Activated T-cell treated with anti-CD3 and anti-CD28 coated beads, Interleukin-2, amount 50 U/mL, for 1 hour (primary cell): Measurements from ENCODE around the gene APOF.
A peak's percentile ranks its signal among the peaks of the same experiment; 100 is the strongest.
"Not testable (repeated sequence)": the region's sequence is repeated elsewhere in the genome, so short reads cannot be mapped to it uniquely, and the experiment has no call there.

ENCODE experiments used
- DNase-seq: peaks from one replicate; pipeline ENCODE4 v3.0.0-alpha.2; 2020

The APOF gene

DNA sequence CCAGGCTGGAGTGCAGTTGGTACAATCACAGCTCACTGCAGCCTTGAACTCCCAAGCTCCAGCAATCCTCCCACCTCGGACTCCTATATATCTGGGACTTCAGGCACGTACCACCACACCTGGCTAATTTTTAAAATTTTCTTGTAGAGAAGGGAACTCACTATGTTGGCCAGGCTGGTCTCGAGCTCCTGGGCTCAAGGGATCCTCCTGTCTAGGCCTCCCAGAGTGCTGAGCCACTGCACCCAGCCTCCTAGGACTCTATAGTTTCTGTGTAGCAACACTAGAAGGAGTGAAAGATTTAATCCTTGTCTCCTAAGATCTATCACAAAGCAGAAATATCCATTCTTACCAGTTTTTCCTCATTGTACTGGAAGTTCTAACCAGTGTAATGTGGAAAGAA lies 4.3 kb upstream of the APOF start:
- DNase-seq, result no peak

DNA sequence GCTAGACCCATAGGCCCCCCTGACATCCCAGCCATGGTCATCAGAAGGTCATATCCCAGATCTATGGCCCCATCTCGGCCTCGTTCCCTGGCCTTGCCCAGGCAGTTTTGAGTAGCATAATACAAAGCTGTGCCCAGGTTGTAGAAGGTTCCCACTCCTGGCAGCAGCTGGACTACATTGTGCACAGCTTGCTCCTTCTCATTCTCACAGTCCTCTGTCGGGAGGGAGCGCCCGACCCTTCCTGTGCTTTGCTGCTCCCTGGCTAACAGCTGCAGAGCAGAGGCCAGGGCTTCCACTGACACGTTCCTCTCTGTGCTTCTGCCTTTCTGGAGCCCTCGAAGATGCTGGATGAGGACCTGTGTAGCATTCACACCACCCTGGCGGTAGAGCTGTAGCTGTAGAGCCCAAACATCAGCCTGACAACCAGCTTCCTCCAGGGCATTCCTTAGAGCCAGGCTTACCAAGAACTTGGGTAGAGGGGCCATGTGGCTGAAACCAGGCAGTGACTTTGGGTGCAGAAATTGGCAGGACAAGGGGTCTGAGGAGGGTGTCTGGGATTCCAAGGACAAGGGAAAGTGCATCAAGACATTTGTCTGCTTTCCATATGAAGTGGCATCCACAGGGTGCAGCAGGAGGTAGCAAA lies 1.0 kb downstream of the APOF start:
- no peak for DNase-seq

DNA sequence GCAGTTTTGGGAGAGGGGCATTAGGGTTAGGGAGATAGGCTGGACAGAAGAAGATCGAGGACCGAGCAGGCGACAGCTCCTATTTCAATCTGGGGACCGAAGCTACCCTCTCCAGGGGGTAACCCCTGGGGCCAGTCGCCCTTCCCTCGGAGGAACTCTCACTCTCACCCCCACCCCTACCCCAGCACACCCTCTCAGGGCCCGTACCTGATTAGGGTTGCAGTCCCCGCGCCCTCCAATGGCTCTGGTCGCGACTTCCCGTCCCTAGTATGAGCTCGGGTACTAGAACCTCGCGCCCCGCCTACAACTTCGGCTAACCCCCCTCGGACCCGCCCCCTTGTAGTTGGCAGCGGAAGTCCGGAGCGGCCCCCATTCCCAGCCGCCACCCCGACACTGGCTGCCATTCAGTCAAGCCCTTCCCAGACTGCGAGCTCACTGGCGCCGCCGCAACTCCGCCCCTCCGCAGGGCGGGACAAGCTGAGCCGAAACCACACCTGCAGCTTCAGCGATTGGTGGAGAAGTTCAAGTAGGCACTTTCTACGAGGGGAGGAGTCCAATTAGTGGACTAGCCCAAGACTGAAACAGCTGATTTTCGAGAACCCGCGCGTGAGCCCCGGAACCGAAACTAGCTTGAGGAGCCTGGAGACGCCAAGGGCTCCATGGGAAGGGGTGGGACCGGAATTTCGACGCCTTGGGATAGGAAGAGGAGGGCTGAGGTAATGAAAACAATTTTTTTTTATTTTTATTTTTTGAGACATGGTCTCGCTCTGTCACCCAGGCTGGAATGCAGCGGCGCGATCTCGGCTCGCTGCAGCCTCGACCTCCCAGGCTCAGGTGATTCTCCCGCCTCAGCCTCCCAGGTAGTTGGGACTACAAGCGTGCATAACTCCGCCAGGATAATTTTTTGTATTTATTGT lies 2.5 kb downstream of the APOF start, which contains the start of gene STAT2:
STAT2 (minus strand) TSS at position 257 of the 917 bp plus-strand sequence. CDS start 3,536 bp downstream, outside the sequence.
- peak; percentile 99 for DNase-seq

DNA sequence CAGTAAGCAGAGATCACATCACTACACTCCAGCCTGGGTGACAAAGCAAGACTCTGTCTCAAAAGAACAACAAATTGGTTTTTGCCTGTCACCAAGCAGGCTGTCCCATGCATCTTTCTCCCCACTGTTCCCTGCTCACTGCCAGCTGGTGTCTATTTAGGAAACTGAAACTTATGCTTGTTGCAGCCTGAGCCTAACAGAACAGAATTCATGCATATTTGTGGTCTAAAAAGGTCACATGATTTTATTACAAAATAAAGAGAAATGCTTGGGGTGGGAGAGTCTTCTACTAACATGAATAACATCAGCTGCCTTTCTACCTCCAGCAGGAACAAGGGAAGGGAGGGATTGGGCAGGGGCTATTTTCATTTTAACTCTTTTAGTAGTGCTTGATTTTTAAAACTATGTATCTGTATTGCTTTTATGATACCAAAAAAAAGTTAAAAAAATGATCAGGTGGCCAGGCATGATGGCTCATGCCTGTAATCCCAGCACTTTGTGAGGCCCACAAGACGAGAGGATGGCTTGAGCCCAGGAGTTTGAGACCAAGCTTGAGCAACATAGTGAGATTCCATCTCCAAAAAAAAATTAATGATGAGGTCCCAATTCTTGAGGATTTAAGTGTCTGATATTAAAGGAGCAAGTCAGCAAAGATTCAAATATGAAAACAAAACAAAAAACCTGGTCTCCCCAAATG lies 3.7 kb downstream of the APOF start:
- no peak for DNase-seq

DNA sequence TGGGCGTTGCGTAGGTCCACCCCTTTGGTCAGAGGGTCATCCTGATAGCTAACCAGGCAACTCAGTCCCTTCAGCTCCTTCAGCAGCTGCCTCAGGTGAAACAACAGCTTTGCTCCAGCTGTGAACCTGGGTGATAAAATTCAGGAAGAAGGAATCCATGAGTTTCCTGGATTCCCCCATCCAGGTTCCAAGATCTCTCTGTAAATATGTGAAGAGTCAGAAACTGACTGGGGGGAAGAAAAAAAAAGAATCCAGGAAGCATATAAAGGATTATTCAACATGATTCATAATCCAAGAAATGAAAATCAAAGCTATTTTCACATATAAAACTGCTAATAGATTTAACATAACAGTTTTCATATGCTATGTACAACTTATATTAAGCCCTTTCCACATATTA lies 11.3 kb downstream of the APOF start:
- no peak for DNase-seq

DNA sequence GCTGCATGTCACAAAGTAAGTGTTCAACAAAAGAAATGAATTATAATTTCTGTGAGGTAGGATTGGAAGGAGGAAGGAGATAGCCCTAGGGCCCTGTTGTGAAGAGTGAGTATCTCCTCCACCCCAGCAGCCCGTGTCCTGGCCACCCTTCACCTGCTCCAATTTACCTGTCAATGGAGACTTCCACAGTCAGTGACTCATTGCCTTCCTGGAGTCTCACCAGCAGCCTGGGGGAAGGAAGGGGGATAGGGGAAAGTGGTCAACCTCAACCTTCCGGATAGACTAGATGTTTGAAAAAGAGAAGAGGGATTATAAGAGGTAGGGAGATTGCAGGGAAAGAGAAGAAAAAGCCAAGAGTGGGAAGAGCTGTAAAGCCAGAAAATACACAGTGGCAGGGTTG lies 12.0 kb downstream of the APOF start:
- DNase-seq, result no peak

DNA sequence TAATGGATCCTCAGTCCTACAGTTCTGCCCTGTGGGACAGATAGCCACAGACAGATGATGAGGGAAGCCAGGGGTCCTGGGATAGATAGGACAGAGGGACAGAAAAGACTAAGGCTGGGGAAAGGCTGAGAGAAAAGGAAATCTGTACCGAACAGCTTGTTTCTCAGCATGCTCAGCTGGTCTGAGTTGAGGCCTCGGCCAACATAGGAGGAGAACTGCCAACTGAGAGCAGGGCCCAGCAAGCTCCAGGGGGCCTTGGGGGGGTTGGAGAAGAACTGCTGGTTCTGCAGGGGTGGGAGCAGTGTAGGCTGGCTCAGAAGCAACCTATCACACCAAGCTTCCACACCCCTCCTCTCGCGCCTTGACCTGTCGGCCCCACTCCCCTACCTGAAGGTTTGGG lies 13.9 kb downstream of the APOF start:
- no peak for DNase-seq

DNA sequence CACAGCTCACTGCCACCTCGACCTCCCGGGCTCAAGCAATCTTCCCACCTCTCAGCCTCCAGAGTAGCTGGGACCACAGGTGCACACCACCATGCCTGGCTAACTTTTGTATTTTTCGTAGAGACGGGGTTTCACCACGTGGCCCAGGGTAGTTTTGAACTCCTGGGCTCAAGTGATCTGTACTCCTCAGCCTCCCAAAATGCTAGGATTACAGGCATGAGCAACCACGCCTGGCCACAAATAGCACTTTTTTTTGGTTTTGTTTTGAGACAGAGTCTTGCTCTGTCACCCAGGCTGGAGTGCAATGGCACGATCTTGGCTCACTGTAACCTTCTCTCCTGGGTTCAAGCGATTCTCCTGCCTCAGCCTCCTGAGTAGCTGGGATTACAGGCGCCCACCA lies 15.4 kb downstream of the APOF start:
- DNase-seq, result not testable (repeated sequence)

DNA sequence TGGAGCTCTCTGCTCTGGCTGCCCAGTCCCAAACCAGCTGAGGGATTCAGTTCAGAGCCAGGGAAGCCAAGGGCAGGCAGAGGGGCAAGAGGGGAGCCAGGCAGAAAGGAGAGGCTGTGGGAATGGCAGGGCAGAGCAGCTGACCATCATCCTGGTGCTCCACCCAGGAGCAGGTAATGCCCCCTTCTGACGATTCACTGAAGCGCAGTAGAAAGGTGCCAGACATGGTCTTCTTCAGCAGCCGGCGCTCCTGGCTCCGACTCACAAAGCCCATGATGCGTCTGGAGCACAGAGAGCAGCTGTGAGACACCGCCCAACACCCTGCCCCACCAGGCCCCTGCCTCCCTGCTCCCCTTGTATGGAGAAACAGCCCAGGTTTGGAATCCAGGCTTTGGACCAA lies 16.0 kb downstream of the APOF start:
- no peak for DNase-seq

DNA sequence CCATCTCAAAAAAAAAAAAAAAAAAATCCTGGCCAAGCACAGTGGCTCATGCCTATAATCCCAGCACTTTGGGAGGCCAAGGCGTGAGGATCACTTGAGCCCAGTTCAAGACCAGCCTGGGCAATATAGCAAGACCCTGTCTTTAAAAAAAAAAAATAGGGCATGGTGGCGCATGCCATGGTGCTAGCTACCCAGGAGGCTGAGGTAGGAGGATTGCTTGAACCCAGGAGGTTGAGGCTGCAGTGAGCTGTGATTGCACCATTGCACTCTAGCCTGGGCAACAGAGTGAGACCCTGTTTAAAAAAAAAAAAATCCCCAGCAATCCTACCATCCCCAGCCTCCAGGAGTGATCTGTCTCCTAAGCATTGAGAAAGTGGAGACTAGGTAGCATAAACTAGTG lies 20.4 kb downstream of the APOF start:
- DNase-seq, result not testable (repeated sequence)

DNA sequence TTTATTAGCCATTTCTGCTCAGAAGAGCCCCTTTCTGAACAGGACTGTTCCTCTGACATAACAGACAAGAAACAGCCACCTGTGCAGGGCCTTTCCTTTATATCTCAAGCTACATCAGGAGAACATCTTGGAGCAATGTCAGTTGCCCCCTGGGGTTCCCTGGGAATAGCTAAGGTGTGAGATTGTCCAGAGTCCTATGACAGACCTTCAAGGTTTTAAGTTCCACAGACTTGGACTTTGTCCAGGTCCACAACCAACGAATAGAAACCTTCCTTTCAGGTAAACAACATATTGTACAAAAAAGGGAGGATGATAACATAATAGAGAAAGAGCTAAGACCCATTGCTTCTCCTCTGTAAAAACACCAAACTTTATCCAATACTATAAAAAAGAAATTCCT lies 21.0 kb downstream of the APOF start:
- no peak for DNase-seq

DNA sequence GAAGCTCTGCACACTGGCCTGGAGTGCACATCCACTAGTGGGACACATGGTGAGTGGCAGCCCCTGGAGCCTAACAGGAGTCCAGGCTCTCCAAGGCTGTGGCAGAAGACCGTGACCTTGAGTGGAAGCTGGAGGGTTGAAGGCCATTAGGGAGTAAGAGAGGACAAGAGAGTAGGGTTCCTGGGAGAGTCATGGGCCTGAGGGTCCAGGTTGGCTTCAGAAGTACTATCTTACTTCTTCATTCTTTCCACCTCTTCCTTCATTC lies 23.6 kb downstream of the APOF start:
- no peak for DNase-seq

DNA sequence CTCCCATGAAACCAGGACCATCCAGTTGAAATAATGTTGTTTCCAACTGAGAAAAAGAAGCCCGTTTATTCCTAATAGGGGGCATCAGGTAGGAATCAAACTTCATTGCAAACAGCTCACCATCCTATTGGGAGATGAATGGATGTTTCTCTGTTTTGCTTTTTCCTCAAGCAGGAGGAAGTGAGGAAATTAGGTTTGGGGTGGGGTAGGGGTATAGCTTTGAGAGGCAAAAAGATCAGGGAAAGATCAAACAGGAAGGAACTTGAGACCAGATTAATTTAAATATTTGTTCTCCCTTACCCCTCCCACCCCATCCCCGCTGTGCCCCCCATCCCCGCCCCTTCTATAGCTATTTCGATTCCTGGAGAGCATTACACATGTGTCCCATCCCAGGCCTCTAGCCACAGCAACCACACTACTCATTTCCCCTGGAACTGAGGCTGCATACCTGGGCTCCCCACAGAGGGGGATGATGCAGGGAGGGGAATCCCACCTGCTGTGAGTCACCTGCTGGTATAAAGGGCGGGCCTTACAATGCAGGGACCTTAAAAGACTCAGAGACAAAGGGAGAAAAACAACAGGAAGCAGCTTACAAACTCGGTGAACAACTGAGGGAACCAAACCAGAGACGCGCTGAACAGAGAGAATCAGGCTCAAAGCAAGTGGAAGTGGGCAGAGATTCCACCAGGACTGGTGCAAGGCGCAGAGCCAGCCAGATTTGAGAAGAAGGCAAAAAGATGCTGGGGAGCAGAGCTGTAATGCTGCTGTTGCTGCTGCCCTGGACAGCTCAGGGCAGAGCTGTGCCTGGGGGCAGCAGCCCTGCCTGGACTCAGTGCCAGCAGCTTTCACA lies 24.1 kb downstream of the APOF start, which contains the start of gene IL23A:
IL23A (plus strand) TSS at position 577 of the 850 bp plus-strand sequence; CDS start at position 738, 161 bp downstream.
- DNase-seq, result peak; percentile 80

DNA sequence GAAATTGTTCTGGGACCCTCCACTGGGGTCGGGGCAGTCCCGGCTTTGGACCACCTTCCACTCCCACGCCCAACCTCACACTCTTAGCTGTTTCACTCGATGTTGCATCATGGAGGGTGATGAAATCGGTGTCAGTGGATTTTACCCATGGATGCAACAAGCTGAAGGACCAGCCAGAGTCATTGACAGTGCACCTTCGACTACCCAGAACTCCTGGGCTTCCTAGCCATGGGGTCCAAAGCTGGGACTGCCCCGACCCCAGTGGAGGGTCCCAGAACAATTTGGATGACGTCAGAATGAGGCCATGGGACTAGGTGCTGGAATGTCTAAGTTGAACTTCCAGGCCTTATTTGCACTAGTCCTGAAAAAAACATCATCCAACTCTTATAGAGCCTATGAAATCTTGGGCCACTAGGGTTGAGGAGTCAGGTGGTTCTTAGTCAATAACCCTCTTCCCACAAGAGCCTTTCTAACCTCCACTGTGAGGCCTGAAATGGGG lies 24.9 kb downstream of the APOF start:
- no peak for DNase-seq

DNA sequence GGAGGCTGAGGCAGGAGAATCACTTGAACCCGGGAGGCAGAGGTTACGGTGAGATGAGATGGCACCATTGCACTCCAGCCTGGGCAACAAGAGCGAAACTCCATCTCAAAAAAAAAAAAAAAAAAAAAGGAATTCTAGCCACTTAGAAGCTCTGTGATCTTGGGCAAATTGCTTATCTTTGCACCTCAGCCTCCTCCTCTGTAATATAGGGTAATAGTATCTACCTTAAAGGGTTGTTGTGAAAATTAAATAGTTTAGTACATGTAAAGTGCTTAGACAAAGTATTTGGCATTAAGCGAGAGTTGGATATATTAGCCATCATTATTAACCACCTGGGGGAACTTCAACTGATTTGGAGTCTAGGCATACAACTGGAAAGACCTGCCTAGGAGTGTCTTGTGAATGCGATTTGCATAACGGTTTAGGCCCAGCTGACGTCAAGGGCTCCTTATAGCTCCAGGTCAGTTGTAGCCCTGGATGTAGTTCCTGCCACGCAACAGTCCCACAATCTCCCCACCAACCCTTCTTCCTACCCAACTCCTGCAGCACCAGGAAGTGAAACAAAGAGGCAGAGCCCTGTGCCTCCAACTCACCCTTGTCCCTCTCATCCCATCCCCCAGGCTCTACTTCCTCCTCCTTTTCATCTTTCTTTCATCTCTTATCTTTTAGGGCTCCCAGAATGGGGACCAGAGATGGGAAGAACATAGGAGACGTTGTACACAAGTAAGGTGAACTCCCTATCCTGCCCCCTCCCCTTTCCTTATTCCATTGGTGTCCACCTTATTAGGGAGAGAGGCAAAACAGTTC lies 26.1 kb downstream of the APOF start:
- no peak for DNase-seq

DNA sequence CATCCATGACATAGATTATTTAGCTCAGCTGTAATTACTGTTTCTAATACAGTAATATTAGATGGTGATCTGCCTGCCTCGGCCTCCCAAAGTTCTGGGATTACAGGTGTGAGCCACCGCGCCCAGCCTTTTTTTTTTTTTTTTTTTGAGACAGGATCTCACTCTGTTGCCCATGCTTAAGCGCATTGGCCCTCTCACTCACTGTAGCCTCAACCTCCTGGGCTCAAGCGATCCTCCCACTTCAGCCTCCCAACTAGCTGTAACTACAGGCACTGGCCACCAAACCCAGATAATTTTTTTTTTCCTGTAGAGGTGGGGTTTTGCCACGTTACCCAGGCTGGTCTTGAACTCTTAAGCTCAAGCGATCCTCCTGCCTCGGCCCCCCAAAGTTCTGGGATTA lies 27.1 kb downstream of the APOF start:
- DNase-seq, result not testable (repeated sequence)

DNA sequence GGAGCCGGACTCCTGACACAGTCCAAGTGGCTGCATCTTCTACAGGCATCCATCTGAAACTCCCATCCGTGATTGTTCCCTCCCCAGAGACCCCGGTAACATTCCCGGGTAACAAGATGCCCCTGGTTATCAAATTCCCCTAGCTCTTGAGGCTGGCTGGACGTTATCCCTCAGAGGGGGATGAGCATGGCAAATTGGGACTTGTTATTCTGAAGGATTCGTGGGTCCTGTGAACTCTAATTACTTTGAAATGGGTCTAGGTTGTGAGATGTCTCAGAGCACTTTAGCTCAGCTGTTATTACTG lies 28.2 kb downstream of the APOF start:
- DNase-seq, result no peak

DNA sequence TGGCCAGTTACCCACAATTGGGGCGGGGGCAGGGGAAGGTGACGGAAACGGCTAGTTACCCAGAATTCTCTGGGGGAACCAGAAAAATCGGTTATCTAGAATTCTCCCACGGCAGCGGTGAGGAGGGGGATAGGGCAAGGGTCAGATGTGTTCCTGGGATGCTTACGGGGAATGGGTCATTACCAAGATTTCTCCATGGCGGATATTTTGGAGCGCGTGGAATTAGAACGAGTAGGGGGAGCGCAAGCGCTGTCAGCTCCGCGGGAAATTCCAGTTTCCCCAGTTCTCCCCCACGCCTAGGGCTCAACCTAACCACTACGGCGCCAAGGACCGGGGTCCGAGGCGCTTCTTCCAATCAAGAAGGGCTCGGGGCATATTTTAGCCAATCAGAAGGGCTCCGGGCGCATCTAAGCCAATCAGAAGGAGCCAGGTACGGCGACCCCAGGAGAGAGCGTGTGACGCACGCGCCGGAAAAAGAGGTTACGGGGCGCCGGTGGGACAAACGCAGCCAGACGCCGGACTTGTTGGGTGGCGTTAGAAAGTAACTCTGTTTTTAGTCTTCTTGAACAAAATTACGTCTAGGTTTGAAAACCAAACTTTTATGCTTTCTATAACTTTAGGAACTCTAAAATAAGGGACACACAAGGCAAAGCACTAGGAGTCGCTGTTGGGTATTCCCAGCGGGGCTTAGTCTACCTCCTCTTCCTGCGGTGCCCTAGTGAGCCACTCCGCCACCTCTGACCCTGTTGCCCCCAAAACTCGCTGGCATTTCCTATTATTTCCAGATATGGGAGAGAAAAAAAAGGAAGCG lies 28.8 kb downstream of the APOF start, which contains the start of gene PAN2:
PAN2 (minus strand) TSS at position 322 of the 811 bp plus-strand sequence. CDS start 906 bp downstream, outside the sequence.
- DNase-seq, result peak; percentile 89

DNA sequence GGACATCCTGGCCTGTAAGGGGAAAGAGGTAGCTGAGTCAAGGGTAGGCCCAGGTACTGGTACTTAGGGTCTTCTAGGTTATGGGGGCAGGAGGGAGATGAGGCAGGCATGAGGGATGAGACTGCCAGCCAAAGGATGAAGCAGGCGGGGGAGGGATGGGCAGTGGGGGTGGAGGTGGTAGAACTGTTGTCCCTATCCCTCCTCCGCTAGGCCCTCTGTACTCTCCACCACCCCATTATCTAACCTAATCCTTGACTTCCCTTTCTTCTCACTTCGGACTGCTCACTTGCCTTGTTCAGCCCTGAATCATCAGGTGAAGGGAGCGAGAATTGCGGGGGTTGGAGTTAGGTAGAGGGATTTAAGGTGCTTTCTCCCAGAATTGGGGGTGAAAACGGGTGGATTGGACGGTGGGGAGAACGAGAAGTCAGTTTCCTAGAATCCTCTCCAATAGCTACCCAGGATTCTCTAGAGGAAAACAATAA lies 29.4 kb downstream of the APOF start:
- no peak for DNase-seq

DNA sequence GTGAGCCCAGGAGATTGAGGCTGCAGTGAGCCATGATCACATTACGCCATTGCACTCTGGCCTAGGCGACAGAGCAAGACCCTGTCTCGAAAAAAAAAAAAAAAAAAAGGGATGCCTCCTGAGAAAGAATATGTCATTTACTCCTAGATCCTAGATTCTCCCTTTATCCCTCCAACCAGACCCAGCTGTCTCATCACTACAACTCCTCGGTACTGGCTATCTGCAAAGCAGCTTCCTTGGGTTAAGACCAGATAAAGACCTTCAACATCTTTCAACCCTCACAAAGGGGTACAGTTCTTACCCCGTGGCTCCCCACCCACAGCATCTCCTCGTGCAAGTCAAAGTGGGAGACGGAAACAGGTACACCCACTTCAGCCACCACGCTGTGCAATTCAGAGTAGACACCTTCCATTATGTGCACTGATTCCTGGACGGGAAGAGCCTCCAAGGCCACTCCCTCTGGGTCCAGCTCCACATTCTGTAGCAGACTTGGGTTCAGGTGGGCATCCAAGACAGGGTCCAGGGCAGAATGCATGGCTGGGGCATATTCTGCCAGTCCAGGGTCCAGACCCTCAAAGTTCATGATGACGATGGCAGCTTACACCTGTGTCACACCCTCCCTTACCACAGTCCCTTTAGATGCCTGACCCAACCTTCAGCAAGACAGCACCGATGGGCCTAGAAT lies 30.0 kb downstream of the APOF start:
- no peak for DNase-seq
